Measurements from ENCODE around the gene GNG14. TPM values are rescaled to one million over a fixed set of nuclear protein-coding genes. Genes with fewer than 3 reads are reported as not detected.
A peak's percentile ranks its signal among the peaks of the same experiment; 100 is the strongest.
"Not testable (repeated sequence)": the region's sequence is repeated elsewhere in the genome, so short reads cannot be mapped to it uniquely, and the experiment has no call there.

The GNG14 gene
- polyA plus RNA-seq, 1 donor, result not detected

GRCh38 chr19:12667731-12668302 lies 20.0 kb upstream of the GNG14 start:
- DNase-seq (ENCODE audit: low read depth), result no peak

DNA sequence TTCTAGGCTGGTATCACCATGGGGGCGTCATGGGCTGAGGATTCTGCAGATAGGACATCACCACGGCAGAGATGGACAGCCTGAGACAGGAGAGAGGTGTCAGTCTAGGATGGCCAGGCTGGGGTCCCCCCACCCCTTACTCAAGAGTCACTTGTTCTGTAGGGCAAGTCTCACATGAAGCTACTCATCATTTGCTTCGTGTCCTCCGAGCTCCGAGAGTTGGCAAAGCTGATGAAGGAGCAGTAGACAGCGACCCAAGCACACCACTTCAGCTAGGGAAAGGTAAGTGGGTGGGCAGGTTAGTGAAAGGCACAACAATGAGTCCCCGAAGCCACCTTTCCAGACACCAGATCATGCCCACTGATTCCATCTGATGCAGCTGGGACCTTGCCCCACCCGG lies 19.5 kb upstream of the GNG14 start:
- no peak for DNase-seq (ENCODE audit: low read depth)

DNA sequence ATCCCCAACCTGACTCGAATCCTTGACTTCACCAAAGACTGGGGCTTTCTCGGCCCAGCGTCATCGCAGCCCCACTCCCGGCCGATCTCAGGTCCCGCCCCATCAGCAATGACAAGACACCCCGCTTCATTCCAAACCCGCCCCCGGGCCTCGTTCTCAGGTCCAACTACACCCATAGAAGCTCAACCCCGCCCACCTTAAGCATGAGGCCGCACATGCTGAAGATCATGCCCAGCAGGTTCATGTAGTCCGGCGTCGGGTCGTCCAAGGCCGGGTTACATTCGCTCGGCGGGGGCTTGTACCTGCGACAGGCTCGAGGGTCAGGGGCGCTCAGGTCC lies 18.9 kb upstream of the GNG14 start:
- DNase-seq (ENCODE audit: low read depth), result no peak

DNA sequence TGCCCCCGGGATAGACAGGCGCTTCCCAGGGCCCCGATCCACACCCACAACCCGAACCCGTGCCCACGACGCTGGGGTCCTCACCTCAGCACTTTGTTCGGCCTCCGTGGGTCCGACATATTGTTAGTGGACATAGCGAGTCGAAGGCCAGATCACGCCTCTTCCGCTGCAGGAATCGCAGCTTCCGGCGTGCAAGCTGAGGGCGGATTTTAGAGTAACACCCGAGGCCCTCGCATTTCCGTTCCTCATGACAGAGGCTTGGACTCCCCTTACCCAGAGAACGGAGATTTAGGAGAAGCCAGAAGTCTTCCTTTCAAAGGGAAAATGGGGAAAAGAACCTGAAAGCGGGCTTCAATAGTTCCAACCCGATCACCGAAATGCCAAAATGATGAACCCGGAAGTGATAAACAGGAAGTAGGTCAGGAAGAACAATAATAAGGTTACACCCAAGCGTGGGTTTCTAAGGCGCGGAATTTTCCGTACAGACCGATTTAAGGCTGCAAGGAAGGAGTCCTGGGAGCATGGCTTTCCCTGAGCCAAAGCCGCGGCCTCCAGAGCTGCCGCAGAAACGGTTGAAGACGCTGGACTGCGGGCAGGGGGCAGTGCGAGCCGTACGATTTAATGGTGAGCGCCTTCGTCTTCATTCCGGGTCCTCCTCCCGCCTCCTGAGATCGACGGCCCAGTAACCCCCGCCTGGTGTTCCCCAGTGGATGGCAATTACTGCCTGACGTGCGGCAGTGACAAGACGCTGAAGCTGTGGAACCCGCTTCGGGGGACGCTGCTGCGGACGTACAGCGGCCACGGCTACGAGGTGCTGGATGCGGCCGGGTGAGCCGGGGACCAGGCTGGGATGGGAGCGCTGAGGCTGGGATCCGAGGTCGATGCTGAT lies 18.3 kb upstream of the GNG14 start:
- DNase-seq (ENCODE audit: low read depth), result peak; percentile 63

GRCh38 chr19:12670159-12670928 lies 17.5 kb upstream of the GNG14 start:
- no peak for DNase-seq (ENCODE audit: low read depth)

- DNase-seq (ENCODE audit: low read depth), result no peak
Measured at GRCh38 chr19:12672744-12673143, 15.1 kb upstream of the GNG14 start.

- DNase-seq (ENCODE audit: low read depth), result no peak
Measured at GRCh38 chr19:12675399-12675798, 12.4 kb upstream of the GNG14 start.

GRCh38 chr19:12675940-12676339 lies 11.9 kb upstream of the GNG14 start:
- no peak for DNase-seq (ENCODE audit: low read depth)

DNA sequence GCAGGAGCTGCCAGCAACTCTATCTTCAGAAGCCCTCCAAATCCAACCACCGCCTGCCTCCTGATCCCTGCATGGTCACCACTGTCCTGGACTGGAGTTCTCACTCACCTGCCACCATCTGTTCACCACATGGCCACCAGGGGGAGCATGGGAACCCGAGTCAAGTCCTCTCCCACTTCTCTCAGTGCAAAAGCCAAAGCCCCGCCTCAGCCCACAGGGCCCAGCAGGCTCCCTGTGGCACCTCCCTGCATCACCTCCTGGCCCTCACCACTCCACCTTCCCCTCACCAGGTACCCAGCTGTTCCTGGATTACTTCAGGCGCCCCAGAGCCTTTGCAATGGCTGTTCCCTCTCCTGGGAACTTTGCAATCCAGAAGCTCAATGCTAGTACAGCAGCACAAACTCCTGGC lies 11.4 kb upstream of the GNG14 start:
- no peak for DNase-seq (ENCODE audit: low read depth)

DNA sequence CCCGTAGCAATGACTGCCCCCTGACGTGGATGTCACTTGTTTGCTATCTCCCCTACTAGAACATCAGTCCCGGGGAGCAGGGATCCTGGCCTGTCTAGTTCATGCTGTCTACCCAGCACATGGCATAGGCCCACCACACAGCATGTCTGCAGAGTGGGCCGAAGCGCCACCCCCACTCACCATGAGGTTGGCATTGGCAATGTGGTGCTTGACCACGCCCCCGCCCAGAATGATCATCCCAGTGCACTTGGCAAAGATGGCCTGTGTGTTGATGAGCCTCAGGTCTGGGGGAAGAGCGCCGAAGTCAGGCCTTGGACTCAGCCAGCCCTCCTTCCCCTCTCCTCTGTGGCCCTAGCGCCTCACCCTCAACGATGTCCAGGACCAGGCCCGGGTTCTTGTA lies 10.9 kb upstream of the GNG14 start:
- no peak for DNase-seq (ENCODE audit: low read depth)

DNA sequence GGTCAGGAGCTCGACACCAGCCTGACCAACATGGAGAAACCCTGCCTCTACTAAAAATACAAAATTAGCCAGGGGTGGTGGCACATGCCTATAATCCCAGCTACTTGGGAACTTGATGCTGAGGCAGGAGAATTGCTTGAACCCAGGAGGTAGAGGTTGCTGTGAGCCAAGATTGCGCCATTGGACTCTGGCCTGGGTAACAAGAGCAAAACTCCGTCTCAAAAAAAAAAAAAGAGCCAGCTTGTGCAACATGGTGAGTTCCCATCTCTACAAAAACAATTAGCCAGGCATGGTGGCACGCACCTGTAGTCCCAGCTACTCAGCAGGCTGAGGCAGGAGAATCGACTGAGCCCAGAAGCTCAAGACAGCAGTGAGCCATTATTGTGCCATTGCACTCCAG lies 9.8 kb upstream of the GNG14 start:
- DNase-seq (ENCODE audit: low read depth), result not testable (repeated sequence)

- DNase-seq (ENCODE audit: low read depth), result no peak
Measured at GRCh38 chr19:12680034-12680433, 7.8 kb upstream of the GNG14 start.

DNA sequence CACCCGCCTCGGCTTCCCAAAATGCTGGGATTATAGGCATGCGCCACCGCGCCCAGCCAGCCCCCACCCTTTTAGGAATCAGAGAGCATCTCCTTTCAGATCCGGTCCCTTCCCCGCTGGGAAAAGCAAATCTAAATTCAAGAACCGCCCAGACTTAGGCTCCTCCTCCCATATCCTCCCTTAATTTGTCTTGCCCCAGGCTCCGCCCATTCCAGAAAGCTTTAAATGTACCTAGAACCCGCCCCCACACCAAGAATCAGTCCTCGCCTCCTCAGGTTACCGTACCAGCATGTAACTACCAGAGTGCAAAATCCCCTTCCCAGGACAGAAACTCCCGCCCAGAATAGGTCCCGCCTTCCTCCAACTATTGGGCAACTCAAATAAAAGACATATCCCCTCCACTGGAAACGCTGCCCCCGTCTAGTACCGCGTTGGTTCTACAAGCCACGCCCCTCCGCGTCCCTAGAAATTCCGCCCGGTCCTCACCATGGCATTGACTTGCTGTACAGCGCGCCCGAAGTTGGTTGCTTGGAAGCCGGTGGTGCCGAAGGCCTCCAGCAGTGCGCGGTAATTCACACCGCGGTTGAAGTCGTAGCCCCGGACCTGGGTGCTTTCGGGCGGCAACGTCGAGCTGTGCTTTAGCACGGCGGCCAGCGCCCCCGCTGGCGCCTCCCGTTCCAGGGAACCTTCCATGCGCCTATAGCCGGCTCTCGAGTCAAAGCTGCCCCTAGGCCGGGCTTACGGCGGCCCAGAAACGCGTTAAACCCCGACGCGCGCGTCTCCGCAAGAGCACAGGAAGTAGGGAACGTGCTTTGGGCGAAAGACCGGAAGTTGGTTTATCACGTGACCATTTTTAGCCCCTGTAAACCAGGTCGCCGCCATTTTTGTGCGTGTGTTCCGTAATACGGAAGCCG lies 6.5 kb upstream of the GNG14 start, which contains the start of gene DHPS:
Gene DHPS (minus strand): TSS at position 807 of the 914 bp plus-strand sequence. CDS start 114 bp downstream, at position 693.
- peak; percentile 99 for DNase-seq (ENCODE audit: low read depth)

DNA sequence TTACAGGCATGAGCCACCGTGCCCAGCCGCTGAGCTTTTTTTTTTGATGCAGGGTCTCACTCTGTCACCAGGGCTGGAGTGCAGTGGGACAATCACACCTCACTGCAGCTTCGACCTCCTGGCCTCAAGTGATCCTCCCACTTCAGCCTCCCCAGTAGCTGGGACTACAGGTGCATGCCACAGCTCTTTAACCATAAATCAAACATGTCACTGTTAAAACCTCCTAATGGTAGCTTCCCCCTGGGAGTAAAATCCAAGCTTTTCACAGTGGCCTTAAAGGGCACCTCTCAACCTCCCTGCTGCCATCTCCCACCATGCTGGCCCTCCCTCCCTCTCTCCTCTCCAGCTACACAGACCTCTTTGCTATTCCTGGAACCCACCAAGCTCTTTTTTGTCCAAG lies 2.0 kb upstream of the GNG14 start:
- DNase-seq (ENCODE audit: low read depth), result no peak

- DNase-seq (ENCODE audit: low read depth), result no peak
Measured at GRCh38 chr19:12689012-12689411, 1.2 kb downstream of the GNG14 start.

GRCh38 chr19:12689581-12690216 lies 1.9 kb downstream of the GNG14 start:
- DNase-seq (ENCODE audit: low read depth), result no peak

GRCh38 chr19:12692960-12693359 lies 5.2 kb downstream of the GNG14 start:
- no peak for DNase-seq (ENCODE audit: low read depth)

DNA sequence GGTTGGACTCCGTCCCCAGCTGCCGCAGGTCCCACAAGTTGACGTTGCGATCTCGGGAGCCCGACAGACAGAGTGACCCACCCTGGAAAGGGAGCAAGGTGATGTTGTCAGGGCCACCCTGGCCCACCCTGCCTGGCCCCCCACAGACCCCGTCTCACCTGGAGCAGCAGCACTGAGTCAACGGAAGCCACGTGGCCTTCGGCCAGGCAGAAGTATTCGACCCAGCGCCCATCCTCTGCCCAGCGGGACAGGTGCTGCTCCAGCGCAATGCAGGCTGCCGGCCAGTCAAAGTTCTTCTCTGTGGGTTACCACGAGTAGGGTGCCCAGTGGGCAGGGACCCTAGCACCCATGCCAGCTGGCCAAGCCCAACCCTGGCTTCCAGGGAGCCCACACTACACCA lies 6.8 kb downstream of the GNG14 start:
- DNase-seq (ENCODE audit: low read depth), result no peak

- DNase-seq (ENCODE audit: low read depth), result no peak
Measured at GRCh38 chr19:12695096-12695495, 7.3 kb downstream of the GNG14 start.

GRCh38 chr19:12695514-12695913 lies 7.7 kb downstream of the GNG14 start:
- no peak for DNase-seq (ENCODE audit: low read depth)

GRCh38 chr19:12695997-12696365 lies 8.2 kb downstream of the GNG14 start:
- no peak for DNase-seq (ENCODE audit: low read depth)
